ENCODE results near the gene LRIT1.

The LRIT1 gene

GRCh38 chr10:84254552-84255478 lies 13.5 kb upstream of the LRIT1 start:
- no peak for DNase-seq

- DNase-seq, result no peak
Measured at GRCh38 chr10:84248794-84249193, 7.4 kb upstream of the LRIT1 start.

- DNase-seq, result no peak
Measured at GRCh38 chr10:84247496-84247895, 6.2 kb upstream of the LRIT1 start.

GRCh38 chr10:84244651-84245270 lies 3.4 kb upstream of the LRIT1 start, which contains the start of gene RGR:
Gene RGR (plus strand): TSS chr10:84245053. CDS start chr10:84245091, 38 bp downstream.
- DNase-seq, result no peak

- DNase-seq, result no peak
Measured at GRCh38 chr10:84243759-84244158, 2.4 kb upstream of the LRIT1 start.

- DNase-seq, result no peak
Measured at GRCh38 chr10:84238909-84239308, 2.4 kb downstream of the LRIT1 start.

- DNase-seq, result no peak
Measured at GRCh38 chr10:84237199-84238051, 3.9 kb downstream of the LRIT1 start.

- DNase-seq, result no peak
Measured at GRCh38 chr10:84236807-84237198, 4.5 kb downstream of the LRIT1 start.

- DNase-seq, result no peak
Measured at GRCh38 chr10:84235096-84235495, 6.2 kb downstream of the LRIT1 start.

GRCh38 chr10:84234479-84234878 lies 6.9 kb downstream of the LRIT1 start:
- DNase-seq, result no peak

GRCh38 chr10:84233940-84234339 lies 7.4 kb downstream of the LRIT1 start:
- DNase-seq, result no peak

- no peak for DNase-seq
Measured at GRCh38 chr10:84232376-84232775, 9.0 kb downstream of the LRIT1 start.

- DNase-seq, result no peak
Measured at GRCh38 chr10:84230359-84230758, 11.0 kb downstream of the LRIT1 start.

- DNase-seq, result no peak
Measured at GRCh38 chr10:84227810-84228209, 13.5 kb downstream of the LRIT1 start.

- no peak for DNase-seq
Measured at GRCh38 chr10:84226616-84227015, 14.7 kb downstream of the LRIT1 start.

- no peak for DNase-seq
Measured at GRCh38 chr10:84225427-84226173, 15.7 kb downstream of the LRIT1 start, which contains the start of gene LRIT2. Gene LRIT2 (minus strand): TSS chr10:84225544. CDS start chr10:84225520, 24 bp downstream.

- no peak for DNase-seq
Measured at GRCh38 chr10:84224411-84225028, 16.8 kb downstream of the LRIT1 start.

- no peak for DNase-seq
Measured at GRCh38 chr10:84221916-84222315, 19.4 kb downstream of the LRIT1 start.

- DNase-seq, result no peak
Measured at GRCh38 chr10:84217746-84218145, 23.6 kb downstream of the LRIT1 start.

- no peak for DNase-seq
Measured at GRCh38 chr10:84216834-84217233, 24.5 kb downstream of the LRIT1 start.

- no peak for DNase-seq
Measured at GRCh38 chr10:84214612-84215235, 26.6 kb downstream of the LRIT1 start.

Data from T-helper 9 cell (primary cell).